H4 (cell line): ENCODE data around the gene ABCF2. TPM values are rescaled to one million over a fixed set of nuclear protein-coding genes. Genes with fewer than 3 reads are reported as not detected.
A peak's percentile ranks its signal among the peaks of the same experiment; 100 is the strongest.

Source experiments
- DNase-seq: peaks from one replicate; pipeline ENCODE4 v3.0.0-alpha.2; 2015; ENCODE audit warnings: low spot score
- total RNA-seq: library from RNA; depleted of rRNA; stranded (reverse); fragments of >200 nt; shearing (Covaris generic); gene quantifications from 2 replicates; pipeline ENCODE4 v1.2.3, GENCODE V29; 2014

Gene ABCF2
- total RNA-seq, 1 experiment from 2014 or later: 88.1 TPM

GRCh38 chr7:151242159-151243044 is 15.4 kb upstream of the ABCF2 start:
- no peak for DNase-seq

GRCh38 chr7:151241755-151242096 is 14.7 kb upstream of the ABCF2 start:
- no peak for DNase-seq

GRCh38 chr7:151240942-151241754 is 14.1 kb upstream of the ABCF2 start:
- DNase-seq: no peak

- no peak for DNase-seq
Observed at GRCh38 chr7:151240536-151240935, 13.5 kb upstream of the ABCF2 start.

GRCh38 chr7:151239837-151240459 is 12.9 kb upstream of the ABCF2 start:
- DNase-seq: no peak

- DNase-seq: no peak
Observed at GRCh38 chr7:151238924-151239836, 12.2 kb upstream of the ABCF2 start.

GRCh38 chr7:151238190-151238810 is 11.3 kb upstream of the ABCF2 start:
- DNase-seq: no peak

GRCh38 chr7:151237244-151238189 is 10.5 kb upstream of the ABCF2 start:
- DNase-seq: no peak

- DNase-seq: no peak
Observed at GRCh38 chr7:151236406-151236805, 9.4 kb upstream of the ABCF2 start.

GRCh38 chr7:151235091-151235787 is 8.2 kb upstream of the ABCF2 start:
- no peak for DNase-seq

- DNase-seq: no peak
Observed at GRCh38 chr7:151233804-151234203, 6.8 kb upstream of the ABCF2 start.

- DNase-seq: peak; percentile 64
Observed at GRCh38 chr7:151232917-151233701, 6.1 kb upstream of the ABCF2 start.

- peak; percentile 86 for DNase-seq
Observed at GRCh38 chr7:151232091-151232916, 5.3 kb upstream of the ABCF2 start, which contains the start of gene CHPF2. Gene CHPF2 (plus strand): TSS chr7:151232483. CDS start chr7:151234012, 1,529 bp downstream.

GRCh38 chr7:151231080-151231479 is 4.1 kb upstream of the ABCF2 start:
- DNase-seq: no peak

GRCh38 chr7:151229249-151229648 is 2.2 kb upstream of the ABCF2 start:
- DNase-seq: no peak

GRCh38 chr7:151228024-151228866 is 1.2 kb upstream of the ABCF2 start:
- DNase-seq: no peak

- DNase-seq: no peak
Observed at GRCh38 chr7:151226560-151226874, 488 bp downstream of the ABCF2 start.
